ENCODE results near the gene DEFB132. TPM values are rescaled to one million over a fixed set of nuclear protein-coding genes. Genes with fewer than 3 reads are reported as not detected.

DEFB132 gene
- total RNA-seq (not detected in 2 replicates), polyA plus RNA-seq (not detected in 2 replicates), polyA minus RNA-seq (not detected in 2 replicates), Bru-seq, nascent RNA (not detected), BruChase-seq, experiment 1, labeled RNA remaining after a 6-hour chase (not detected), BruChase-seq, experiment 2, labeled RNA remaining after a 2-hour chase (not detected)
- not detected in 2 replicates for polyA plus RNA-seq (2011; cell fraction: cytosol; rRNA removed)
- polyA plus RNA-seq (2011; cell fraction: nucleus; rRNA removed), result not detected in 2 replicates
- polyA plus RNA-seq (2012), result not detected in 2 replicates
- polyA minus RNA-seq (2011; cell fraction: cytosol; rRNA and poly(A)+ RNA removed), result not detected
- not detected in 2 replicates for polyA minus RNA-seq (2011; cell fraction: nucleus; rRNA and poly(A)+ RNA removed)
- long read RNA-seq, result 0 reads

DNA sequence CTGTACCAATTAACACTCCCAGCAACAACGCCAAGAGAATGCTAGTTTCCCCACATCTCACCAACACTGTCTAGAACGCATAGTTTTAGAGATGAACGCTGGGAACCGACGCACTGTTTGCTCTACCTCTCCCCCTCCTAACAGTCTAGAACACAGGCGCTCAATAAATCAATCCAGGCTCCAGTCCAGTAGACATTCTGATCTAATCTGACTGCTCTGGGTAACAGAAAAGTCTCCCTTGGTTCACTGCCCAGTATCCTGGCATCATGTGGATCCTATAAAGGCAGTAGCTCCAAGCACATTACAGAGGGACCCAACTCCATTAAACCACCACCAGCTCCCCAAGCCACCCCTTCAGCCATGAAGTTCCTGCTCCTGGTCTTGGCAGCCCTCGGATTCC is at the start of gene DEFB132:
Gene DEFB132, plus strand, starts transcription at position 306 of the 400 bp plus-strand sequence. Its CDS starts 55 bp downstream, at position 361.
- CTCF ChIA-PET, result interaction anchor here (0.5 to 3.5 kb wide), 4 partner anchors 9 to 900 kb away, joined by 3 to 47 read pairs (median 3); no protein-coding TSS in a partner anchor
- FAIRE-seq, result no peak

More for the DNA sequence above, at the start of gene DEFB132:
- BruUV-seq (replicated peaks), result no TSS peak
- Histone ChIP-seq H2AFZ (ENCODE audit: low read depth, low read length) (no peak within 1 kb of the TSS), H3K4me2 (ENCODE audit: insufficient read depth, low read length) (no peak within 1 kb of the TSS), H3K4me1 (ENCODE audit: control insufficient read depth, extremely low read depth, insufficient read depth, low read length) (no peaks in the 10 kb centered on the region), H3K36me3 (ENCODE audit: control insufficient read depth in 2 of 2, extremely low read depth in 1 of 2, insufficient read depth in 2 of 2, low read length in 2 of 2) (no peaks in the 10 kb centered on the region), H3K27me3 (ENCODE audit: control insufficient read depth in 2 of 2, insufficient read depth in 2 of 2, low read length in 2 of 2) (peaks cover 10 to 22% of the 10 kb centered on the region in 2 experiments), H3K79me2 (ENCODE audit: control insufficient read depth, insufficient read depth, low read length) (no peaks in the 10 kb centered on the region), H3K4me3 (replicated peaks in 1 of 3; ENCODE audit: insufficient read depth in 1 of 3, low read depth in 1 of 3, low read length in 3 of 3) (no peak within 1 kb of the TSS), H3K9me1 (replicated peaks; ENCODE audit: control insufficient read depth, extremely low read depth, insufficient read depth, low read length) (no peaks in the 10 kb centered on the region), H3K9me3 (replicated peaks; ENCODE audit: control insufficient read depth, insufficient read depth, low read length) (no peaks in the 10 kb centered on the region), H3K27ac (ENCODE audit: insufficient read depth, low read depth, low read length) (no peak within 1 kb of the TSS), H3K9ac (replicated peaks; ENCODE audit: extremely low read depth, insufficient read depth, low read length) (no peak within 1 kb of the TSS), H4K20me1 (replicated peaks; ENCODE audit: control insufficient read depth, extremely low read depth, insufficient read depth, low read length) (no peaks in the 10 kb centered on the region)
- no peak for DNase-seq (ENCODE audit: low read depth, low spot score)
- TF ChIP-seq, protein P1, sequence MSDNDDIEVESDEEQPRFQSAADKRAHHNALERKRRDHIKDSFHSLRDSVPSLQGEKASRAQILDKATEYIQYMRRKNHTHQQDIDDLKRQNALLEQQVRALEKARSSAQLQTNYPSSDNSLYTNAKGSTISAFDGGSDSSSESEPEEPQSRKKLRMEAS (IDR thresholded peaks at IDR 0.05; ENCODE audit: insufficient read depth, insufficient read length), result no peak
- TF ChIP-seq JUN (IDR thresholded peaks at IDR 0.05; ENCODE audit: borderline replicate concordance, insufficient read depth, insufficient read length, low read depth) (no peak), MYC (IDR thresholded peaks at IDR 0.05; ENCODE audit: low read depth, low read length) (no peak), POLR2A (IDR thresholded peaks at IDR 0.05; ENCODE audit: low read depth, low read length) (no peak), FOS (IDR thresholded peaks at IDR 0.05; ENCODE audit: borderline replicate concordance, insufficient read depth, low read length) (no peak), CTCF (IDR thresholded peaks at IDR 0.05; ENCODE audit: extremely low read depth in 1 of 2, insufficient read depth in 1 of 2, low read depth in 1 of 2, low read length in 2 of 2) (no peak), GATA2 (IDR thresholded peaks at IDR 0.05; ENCODE audit: insufficient read depth, insufficient read length, low read depth, low read length) (no peak), EZH2 (IDR thresholded peaks at IDR 0.05; ENCODE audit: borderline replicate concordance, low read depth, low read length, severe bottlenecking) (no peak), POLR2AphosphoS5 (IDR thresholded peaks at IDR 0.05; ENCODE audit: insufficient read depth, low read depth, low read length) (no peak)
- POLR2A ChIA-PET, result no interaction called here
- intact Hi-C loops (cut with micrococcal nuclease), result no loop called here
- dilution Hi-C loops (cut with MboI; ENCODE audit: extremely low pct_ligation_motif_present, low sequenced_read_pairs), result no loop called here

Data from endothelial cell of umbilical vein (primary cell).